Heart left ventricle (tissue), 13 donors: ENCODE data around the gene TXNDC15.

Experiments
- POLR2A ChIP-seq, 2 donors: fragments of 450-650 bp; IDR thresholded peaks; one replicate each; pipeline ENCODE4 v1.6.1; 2017; ENCODE audit warnings: antibody characterized with exemption in 2 of 2, mild to moderate bottlenecking in 2 of 2, moderate library complexity in 2 of 2
- TF ChIP-seq, protein P1 (sequence below), 12 donors: fragments of 200-600 bp; sonication (generic) in 4 of 12; IDR thresholded peaks; one replicate each; pipeline versions ENCODE4 v1.5.0 to v1.8.0; 2018 to 2022; ENCODE audit warnings: antibody characterized with exemption in 12 of 12, mild to moderate bottlenecking in 5 of 12
- donor health status: ischemic (EF 13 %, LVEDD 7.1; RV severe dilation, severe dysfunction).
- donor health status: DM: no; HTN: yes; CAD: no.
- donor health status: DM: no; HTN: no; CAD: no.
- donor health status: ischemic (EF 25% LVEDD 6.9; RV normal size, moderate dysfunction).
- donor health status: ischemic (EF 25% LVEDD 5.7; RV mildly dilated, moderate dysfunction).
- donor health status: ischemic (EF 35%, LVEDD 5.7; RV mildly dilated, moderate dysfunction).
- donor health status: nonischemic (EF 11% LVEDD 7.7; RV severe dilation, severe dysfunction).
- donor health status: DM: yes; HTN: yes; CAD: no.
- donor health status: PGD.
- donor health status: ischemic (EF 29% LVEDD 5.4; RV normal size, mild dysfunction).
- donor health status: nonischemic (EF 23%, LVEDD 6.1; RV moderate dilation, normal function).

- TF ChIP-seq, protein P1, sequence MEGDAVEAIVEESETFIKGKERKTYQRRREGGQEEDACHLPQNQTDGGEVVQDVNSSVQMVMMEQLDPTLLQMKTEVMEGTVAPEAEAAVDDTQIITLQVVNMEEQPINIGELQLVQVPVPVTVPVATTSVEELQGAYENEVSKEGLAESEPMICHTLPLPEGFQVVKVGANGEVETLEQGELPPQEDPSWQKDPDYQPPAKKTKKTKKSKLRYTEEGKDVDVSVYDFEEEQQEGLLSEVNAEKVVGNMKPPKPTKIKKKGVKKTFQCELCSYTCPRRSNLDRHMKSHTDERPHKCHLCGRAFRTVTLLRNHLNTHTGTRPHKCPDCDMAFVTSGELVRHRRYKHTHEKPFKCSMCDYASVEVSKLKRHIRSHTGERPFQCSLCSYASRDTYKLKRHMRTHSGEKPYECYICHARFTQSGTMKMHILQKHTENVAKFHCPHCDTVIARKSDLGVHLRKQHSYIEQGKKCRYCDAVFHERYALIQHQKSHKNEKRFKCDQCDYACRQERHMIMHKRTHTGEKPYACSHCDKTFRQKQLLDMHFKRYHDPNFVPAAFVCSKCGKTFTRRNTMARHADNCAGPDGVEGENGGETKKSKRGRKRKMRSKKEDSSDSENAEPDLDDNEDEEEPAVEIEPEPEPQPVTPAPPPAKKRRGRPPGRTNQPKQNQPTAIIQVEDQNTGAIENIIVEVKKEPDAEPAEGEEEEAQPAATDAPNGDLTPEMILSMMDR (IDR thresholded peaks at IDR 0.05): no peak
- no peak for TF ChIP-seq POLR2A (IDR thresholded peaks at IDR 0.05)
Measured at GRCh38 chr5:134913254-134913653, 39.1 kb downstream of the TXNDC15 start.
